Stimulated activated CD4-positive, alpha-beta T cell treated with anti-CD3 and anti-CD28 coated beads, Interleukin-12 subunit alpha, Interleukin-12 subunit beta, amount 100 ng/mL, for 4 hours (primary cell): ENCODE data around the gene LRRTM4.
"Not testable (repeated sequence)": the region's sequence is repeated elsewhere in the genome, so short reads cannot be mapped to it uniquely, and the experiment has no call there.

Experiments used
- DNase-seq: peaks from one replicate; pipeline ENCODE4 v3.0.0-alpha.2; 2020

LRRTM4 gene

DNA sequence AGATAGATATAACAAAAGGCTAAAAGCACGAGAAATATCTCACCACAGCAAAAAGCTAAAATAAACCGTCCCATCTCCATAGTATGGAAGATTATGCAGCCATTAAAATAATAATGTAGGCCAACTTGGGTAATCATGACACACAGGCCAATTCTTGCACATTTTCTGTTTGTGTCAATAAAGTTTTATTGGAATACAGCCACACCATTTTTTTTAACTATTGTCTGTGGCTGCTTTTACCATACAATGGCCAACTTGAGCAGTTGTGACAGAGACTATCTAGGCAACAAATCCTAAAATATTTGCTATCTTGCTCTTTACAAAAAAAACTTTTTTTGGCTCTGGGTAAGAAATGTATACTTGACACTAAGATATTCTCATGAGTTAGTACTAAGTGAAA lies 212.5 kb downstream of the LRRTM4 start:
- no peak for DNase-seq

DNA sequence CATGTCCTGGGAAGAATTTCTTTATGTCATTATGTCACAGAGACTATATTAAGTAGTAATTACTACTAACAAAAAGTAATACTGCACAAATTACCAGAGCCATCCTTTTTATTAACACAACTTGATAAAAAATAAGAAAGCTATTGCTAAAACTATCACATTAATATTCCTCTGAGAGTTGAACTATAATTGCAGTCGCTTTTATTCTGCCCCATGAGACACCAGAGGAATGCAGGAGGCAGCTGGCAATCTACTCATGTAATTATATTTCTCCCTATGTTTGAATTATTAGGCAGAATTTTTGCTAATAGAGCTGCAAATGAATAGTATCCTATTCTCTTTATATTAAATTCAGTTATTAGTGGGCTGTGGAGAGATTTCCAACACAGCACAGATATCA lies 220.7 kb downstream of the LRRTM4 start:
- DNase-seq = no peak

DNA sequence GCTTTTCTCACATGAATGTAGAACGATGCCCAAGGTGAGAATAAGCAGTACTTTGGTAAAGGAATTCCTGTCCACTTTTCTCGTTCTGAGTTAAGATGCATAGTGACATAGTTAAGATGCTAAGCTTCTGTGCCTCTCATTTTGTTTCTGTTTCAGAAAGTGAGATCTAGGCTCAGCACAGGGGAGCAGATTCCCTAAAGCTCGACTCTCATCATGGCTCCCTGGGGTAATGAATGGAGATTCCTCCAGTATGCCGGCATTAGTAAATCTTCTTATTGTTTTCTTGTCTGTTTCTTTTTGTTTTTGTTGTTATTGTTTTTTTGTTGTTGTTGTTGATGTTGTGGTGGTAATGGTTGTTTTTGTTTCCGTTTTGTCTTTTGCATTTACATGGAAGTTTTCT lies 225.4 kb downstream of the LRRTM4 start:
- DNase-seq = no peak

DNA sequence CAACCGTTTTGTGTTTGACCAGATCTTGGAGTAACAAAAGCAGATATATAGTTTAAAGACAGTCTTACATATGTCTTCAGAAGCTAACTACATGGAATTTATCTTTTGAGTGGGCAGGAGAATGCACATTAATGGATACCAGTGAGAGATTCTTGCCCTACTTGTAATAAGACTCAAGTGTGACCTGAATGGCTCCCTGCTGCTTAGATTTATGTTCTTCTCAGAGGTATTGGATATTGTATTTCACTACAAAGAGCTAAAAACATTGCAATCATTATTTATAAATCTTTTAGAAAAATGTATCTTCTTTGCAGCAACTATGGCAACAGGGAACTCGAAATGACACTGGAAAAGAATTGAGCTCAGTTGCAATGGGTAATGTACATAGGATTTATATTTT lies 227.7 kb downstream of the LRRTM4 start:
- DNase-seq = no peak

DNA sequence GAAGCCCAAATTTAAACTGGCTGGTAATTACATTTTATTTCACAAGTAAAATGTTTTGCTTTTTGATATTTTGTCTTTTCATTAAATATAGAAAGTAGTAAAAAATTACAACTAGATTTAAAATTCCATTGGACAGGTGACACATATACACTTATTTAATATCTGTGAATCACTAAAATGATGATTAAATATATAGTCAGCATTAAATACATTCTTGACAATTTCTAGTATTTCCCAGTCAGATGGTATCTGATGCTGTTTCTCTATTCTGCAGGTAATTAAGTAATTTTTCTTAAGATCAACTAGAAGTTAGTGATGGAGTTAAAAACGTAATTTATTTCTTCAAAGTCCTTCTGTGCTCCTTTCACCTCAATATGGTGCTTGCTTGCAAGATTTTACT lies 237.8 kb downstream of the LRRTM4 start:
- DNase-seq = no peak

DNA sequence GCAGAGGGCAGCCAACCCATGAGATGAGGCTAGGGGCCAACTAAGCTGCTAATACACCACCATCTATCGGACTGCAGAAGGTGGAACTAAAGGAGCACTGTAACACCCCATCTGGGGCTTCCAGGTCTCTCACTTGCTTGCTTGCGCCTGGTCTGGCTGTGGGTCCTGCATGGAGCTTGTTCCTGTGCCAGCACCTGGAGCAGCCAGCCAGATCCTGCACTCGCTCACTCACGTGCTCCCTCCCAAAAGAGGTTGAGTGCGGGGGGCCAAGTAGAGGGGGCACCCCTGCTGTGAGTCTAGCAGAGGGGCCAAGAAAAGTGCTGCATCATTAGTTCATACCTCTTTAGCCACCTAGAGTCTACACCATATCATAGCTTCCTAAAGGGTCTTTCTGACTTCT lies 250.9 kb downstream of the LRRTM4 start:
- DNase-seq = no peak

DNA sequence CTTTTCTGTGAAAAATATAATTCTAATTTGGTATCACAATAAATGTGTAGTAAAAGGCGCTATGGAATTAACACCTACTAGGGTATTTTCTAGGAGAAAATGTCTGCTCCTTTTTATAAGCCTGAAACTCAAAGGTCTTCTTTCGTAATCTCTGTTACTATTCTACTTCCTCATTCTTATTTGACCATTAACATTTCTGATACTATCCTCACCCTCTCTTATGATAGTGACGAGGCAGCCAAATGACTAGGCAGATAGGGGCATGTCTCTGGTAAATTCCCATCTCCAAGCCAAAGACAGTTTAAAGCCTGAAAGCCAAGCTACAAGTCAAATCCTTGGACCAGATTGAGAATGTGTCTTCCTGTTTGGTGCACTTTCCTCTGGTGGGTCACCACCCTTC lies 251.7 kb downstream of the LRRTM4 start:
- no peak for DNase-seq

DNA sequence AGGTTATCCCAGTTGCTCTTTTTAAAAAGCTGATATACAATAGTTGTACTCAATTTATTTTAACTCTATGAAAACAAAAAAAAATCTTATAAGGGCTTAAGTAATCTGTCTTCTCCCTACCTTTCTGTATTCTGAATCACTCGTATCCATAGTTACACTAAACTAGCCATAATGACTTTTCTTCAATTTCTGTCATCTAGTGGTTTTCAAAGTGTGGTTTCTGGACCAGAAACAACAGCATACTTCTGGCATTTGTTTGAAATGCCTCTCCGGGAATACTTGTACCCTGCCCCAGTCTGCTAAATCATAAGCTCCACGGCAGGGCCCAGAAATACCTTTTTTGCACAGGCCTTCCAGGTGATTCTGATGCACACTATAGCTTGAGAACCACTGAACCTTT lies 253.6 kb downstream of the LRRTM4 start:
- DNase-seq = no peak

DNA sequence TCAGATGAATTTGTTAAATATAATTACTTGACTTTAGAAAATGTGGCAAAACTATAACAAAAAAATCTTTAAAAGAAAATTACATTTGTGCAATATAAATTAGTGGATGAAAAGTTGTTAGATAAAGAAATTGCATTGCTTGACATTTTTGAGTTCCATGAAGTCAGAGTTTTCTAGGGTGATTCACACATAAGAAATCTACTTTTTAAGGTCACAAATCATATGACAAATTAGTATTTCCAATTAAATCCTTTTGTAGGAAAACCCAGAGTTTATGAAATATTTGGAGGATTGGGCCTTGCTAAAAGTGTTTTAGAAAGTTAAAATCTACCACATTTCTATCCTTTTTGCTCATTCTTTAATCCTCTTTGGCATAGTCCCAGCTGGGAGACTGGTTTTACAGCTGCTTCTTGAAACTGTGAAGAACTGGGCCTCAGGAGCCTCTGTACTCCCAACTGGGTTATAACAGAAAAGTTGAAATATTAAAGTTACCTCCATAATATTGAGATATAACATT lies 289.2 kb downstream of the LRRTM4 start:
- DNase-seq = no peak

DNA sequence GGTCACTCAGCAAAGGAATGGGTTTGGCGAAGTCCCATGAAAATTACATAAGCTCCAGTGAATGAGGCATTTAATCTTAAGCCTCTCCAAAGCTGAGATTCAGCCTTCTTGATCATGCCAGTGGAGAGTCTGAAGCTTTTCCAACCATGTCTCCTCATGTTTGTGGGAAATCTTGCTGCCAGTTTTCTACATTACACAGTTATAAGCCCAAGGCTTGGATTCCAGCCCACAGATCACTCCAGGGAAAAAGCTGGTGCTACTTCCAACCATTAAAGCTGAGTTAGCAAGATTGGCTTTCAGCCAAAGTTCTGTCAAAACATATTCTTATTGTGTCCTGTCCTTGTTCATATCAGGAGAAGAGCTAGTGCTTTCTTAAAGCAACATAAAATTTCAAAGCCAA lies 293.8 kb downstream of the LRRTM4 start:
- DNase-seq = no peak

DNA sequence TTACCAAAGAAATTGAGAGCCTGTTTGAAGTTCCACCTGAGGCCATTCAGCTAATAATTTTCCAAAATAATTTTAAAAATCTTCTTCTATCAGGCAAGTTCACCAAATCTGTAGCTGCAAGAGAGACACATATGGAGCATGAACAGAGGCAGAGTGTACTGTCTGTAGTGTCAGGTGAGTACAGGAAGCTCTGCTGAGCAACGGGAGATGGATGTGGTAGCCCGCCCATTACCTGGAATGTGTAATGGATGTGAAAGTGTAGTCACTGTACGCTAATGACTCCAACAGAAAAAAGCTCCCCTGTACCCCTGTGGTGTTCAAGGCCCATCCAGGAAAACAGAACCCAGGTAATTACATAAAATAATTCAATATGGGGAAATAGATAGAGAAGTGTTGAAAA lies 311.5 kb downstream of the LRRTM4 start:
- DNase-seq = no peak

DNA sequence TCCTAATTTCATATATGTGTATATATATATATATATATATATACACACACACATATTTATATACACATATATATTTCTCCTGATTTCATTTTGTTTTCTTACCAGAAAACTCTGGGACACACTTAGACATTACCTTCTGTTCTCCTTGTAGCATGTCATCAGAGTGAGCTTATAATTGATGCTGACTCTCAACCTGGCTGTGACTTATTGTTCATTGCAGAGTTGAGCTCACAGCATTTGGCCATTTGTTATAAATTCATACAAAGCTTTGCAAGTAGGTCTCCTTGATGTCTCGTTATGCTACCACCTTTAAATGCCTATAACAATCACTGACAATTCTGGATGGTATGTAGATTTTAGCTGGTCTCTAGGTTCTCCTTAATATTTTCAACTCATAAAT lies 314.8 kb downstream of the LRRTM4 start:
- no peak for DNase-seq

DNA sequence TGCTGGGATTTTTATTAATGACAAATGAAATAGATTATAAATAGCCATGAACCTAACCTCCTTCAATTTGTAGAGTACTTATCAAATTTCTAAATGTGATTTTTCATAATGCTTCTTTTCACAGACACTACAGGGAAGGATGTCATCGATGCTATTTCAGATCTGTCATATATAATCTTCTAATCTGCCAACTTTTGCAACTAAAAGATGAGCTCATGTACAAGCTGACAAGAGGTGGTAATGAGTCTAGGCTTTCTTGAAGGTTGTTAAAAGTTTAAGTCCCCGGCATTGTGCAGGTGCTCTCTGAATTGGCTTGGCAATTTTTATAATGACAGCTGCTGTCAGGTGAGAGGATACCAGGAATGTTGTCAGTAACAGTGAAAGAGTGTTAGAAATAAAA lies 320.4 kb downstream of the LRRTM4 start:
- DNase-seq = no peak

DNA sequence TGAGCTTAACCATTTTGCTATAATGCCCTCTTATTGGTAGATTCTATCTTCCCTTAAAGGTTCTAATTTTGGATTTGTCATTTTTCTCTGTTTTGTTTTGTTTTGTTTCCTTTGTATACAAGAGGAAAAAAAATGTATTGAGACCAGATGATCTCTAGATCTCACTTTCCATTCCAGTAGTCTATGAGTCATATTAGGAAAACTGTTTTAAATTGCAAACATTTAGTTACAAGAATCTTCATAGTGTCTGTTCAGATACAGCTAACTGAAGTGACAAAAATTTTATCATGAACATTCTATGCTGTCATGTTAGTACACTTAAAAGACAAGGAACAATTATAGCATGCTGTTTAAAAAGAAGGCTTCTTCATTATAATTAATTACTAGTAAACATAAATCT lies 322.8 kb downstream of the LRRTM4 start:
- no peak for DNase-seq

DNA sequence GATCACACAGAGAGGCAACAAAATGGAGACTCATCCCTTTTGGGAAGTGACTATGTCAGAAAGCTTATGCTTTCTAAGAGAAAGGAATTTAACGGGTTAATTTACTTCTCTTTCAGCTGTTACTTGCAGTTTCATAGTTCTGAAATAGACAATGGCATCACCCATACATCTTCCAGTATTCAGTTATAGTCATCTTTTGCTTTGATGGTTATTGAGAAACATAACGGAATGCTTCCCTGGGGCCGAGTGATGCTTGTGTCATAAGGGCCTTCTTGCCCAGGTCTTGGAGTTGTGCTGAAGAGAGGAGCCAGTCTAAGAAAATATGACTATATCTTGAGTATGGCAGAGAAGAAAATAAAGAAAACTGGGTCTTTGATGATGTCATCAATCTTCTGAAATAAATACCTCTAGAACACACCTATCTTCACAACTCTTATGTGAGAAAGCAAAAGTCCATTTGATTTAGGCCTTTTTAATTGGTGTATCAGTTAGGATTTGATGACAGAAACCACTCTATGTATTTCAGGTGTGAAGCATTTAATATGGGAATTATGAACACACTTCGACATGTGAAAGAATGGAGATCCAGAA lies 328.2 kb downstream of the LRRTM4 start:
- no peak for DNase-seq

DNA sequence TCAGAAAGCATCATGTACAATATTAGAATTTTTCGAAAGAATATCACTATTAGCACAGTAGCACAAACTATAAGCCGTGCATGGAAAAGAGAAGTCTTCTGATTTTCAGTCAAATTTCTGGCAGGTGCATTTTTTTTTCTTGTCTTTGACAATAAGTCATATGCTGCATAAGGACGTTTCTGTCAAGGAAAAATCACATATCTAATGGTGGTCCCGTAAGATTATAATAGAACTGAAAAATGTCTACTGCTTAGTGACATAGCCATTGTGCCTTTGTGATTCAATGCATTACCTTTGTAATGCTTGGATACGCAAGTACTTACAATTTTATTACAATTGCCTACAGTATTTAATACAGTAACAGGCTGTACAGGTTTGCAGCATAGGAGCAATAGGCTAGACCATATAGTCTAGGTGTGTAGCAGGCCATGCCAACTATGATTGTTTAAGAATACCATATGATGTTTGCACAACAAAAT lies 329.3 kb downstream of the LRRTM4 start:
- no peak for DNase-seq

DNA sequence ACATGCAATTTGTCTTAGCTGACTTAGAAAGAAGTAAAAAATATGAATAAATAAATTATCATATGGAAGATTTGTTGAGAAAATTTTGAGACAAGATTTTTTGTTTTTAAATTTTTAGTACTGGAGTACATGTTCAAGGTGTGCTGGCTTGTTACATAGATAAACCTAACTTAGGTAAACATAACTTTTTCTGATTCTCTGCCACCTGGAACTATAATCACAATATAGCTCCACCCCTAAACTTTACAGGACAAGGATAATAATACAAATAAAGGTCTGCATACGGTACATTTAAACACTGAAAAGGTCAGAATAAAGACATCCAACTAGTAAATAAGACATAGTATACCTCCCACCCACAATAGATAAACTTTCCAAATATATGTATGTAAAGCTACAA lies 330.5 kb downstream of the LRRTM4 start:
- no peak for DNase-seq

DNA sequence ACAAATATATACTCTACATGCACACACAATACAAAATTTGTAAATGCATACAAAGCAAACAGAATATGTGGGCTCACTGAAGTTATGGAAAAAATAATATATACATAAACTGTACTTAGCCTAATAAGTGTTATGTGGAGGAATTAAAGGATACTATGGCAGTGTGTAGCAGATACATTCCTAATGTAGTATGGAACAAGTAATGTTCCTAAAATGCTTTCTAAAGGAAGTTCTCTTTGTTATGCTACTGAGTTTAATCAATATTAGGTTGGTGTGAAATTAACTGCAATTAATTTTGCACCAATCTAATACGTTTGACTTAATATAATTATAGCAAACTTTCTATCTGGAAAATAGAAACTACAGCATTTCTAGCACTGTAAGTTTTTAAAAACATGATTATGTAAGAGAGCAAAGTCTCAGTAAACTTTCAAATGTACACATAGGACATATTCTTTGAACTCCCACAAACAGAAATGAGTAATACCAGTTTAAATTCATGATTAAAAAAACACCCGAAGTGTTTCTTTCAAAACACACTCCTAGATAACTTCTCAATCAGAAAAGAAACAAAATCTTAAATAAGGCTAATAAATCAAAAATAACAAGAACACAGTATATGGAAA lies 331.3 kb downstream of the LRRTM4 start:
- no peak for DNase-seq

DNA sequence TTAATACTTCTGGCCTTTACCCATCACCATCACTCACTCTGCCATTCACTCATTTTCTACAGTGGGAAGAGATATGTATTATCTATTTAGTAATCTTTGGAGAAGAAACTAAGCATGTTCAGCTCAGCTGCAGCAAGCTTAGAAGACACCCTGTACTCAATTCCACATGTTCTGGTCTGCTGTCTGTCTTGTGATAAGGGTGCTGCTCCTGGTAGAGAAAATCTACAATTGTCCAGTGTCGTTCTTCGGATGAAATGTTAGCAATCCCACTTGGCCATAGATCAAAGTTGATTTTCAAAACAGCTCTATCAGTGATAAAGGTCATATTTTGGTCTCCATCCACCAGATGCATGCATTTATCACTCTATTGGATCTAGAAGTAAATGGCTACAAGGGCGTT lies 337.1 kb downstream of the LRRTM4 start:
- no peak for DNase-seq

DNA sequence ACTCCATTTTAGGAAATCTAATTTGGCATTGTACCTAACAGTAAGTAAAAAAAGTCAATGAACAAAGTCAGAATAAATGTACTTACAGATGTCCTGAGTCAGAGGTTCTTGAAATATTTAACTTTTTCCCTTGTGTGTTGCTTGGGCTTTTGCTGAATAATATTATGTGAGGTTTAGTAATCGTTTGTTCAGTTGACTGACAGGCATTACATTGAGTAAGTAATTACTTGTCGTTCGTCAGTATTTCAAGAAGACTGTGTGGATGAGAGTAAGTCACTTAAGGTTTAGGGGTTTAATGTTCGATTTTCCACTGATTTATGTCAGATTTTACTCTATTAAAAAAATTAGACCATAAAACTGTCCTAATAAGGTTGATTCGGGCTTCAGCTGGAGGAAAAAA lies 342.9 kb downstream of the LRRTM4 start:
- no peak for DNase-seq

DNA sequence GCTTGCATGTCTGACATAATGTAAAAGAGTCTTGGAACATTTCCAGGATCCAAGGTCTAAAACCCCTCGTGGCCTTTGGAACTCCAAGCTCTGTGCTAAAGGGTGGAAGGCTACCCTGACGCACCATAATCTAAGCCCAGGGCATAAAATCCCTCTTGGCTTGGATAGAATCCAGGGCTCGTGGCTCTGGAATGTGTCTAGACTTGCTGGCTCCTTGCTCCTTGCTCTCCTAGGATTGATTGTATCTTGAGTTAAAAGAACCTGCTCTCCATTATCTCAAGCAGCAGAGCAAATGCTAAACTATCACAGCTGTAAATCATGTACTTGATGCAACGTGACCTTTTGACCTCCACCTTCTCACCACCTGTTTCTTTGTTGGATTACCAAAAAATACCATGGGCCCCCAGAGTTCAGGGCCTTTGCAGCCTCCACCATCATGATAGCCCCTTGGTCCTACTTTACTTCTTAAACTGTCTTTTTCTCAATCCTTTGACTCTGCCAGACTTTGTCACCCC lies 346.9 kb downstream of the LRRTM4 start:
- DNase-seq = not testable (repeated sequence)

DNA sequence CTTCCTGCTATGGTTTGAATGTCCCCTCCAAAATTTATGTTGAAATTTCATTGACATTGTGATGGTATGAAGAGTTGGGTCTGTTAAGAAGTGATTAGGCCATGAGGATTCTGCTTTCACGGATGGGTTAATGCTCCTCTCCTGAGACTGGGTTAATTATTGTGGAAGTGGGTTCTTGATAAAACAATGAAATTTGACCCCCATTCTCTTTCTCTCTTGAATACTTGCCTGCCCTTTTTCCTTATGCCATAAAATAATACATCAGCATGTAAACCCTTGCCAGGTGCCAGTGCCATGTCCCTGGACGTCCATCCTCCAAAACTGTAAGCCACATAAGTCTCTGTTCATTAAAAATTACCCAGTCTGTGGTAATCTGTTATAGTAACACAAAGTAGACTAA lies 352.8 kb downstream of the LRRTM4 start:
- no peak for DNase-seq

DNA sequence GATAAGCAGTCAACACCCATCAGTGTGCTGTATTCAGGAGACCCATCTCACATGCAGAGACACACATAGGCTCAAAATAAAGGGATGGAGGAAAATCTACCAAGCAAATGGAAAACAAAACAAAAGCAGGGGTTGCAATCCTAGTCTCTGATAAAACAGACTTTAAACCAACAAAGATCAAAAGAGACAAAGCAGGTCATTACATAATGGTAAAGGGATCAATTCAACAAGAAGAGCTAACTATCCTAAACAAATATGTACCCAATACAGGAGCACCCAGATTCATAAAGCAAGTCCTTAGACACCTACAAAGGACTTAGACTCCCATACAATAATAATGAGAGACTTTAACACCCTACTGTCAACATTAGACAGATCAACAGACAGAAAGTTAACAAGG lies 358.2 kb downstream of the LRRTM4 start:
- not testable (repeated sequence) for DNase-seq

DNA sequence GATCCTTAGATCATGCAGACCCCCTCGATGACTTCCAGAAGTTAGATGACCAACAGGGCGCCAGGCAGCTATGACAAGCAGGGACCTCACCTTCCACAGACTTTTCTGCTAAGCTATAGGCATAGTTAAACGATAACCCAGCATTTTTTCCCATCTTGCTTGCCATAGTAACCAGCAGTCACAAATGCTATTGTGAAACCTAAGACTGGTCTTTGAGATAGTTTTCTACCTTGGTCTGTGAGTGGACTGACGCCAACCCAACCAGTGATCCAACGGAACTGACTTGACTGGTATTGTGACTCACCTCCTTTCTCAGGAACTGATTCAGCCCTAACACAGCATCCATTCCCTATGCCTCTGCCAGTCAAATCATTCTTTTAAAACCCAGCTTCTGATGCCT lies 361.2 kb downstream of the LRRTM4 start:
- no peak for DNase-seq

DNA sequence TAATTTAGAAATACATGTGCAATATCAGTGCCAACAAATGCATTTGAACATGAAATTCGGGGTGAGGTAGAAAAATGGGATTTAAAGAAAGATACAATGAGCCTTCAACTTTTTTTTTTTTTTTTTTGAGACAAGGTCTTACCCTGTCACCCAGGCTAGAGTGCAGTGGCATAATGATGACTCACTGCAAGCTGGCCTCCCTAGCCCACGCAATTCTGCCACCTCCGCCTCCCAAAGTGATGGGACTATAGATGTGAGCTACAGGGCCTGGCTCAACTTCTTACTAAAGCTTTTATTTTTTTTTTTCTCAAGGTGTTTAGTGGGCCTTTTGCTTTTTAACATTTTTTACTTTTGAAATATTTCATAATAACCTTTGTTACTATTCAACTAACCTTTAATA lies 365.6 kb downstream of the LRRTM4 start:
- DNase-seq = no peak
